GM21381 (cell line): ENCODE results near the gene PARP16.

Experiments
- ATAC-seq: cut with Tn5 transposase; IDR thresholded peaks from one replicate; pipeline ENCODE4 v1.9.1; 2021; ENCODE audit warnings: mild to moderate bottlenecking, moderate library complexity; ENCODE audit not compliant: unreplicated experiment

Gene PARP16, protein sequence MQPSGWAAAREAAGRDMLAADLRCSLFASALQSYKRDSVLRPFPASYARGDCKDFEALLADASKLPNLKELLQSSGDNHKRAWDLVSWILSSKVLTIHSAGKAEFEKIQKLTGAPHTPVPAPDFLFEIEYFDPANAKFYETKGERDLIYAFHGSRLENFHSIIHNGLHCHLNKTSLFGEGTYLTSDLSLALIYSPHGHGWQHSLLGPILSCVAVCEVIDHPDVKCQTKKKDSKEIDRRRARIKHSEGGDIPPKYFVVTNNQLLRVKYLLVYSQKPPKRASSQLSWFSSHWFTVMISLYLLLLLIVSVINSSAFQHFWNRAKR

GRCh38 chr15:65286704-65287519, at the start of gene PARP16:
Gene PARP16 (minus strand): TSS chr15:65286883. CDS start chr15:65286426, 457 bp downstream.
- ATAC-seq, result peak; percentile 90

- no peak for ATAC-seq
These were observed 48.8 kb upstream of the PARP16 start for GRCh38 chr15:65335278-65336055.

- no peak for ATAC-seq
These were observed 48.0 kb upstream of the PARP16 start for GRCh38 chr15:65334586-65335231.

DNA sequence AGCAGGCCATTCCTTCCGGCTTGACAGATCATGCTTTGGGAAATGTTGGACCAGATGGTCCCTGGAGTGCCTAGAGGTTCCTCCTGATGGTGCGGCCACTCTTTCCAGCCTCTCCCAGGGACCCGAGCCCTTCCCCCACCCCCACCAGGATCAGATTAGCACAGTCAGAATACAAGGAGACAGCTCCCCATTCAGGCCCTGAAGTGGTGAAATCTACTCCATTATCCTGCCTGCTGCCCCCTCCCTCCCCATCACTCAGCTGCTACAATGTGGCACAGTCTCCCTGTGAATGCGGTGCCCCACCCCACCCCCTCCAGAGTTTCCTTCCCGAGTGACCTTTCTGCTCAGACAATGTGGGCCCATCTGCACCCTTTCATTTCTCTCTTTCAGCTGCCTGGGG, 47.2 kb upstream of the PARP16 start:
- ATAC-seq, result no peak

DNA sequence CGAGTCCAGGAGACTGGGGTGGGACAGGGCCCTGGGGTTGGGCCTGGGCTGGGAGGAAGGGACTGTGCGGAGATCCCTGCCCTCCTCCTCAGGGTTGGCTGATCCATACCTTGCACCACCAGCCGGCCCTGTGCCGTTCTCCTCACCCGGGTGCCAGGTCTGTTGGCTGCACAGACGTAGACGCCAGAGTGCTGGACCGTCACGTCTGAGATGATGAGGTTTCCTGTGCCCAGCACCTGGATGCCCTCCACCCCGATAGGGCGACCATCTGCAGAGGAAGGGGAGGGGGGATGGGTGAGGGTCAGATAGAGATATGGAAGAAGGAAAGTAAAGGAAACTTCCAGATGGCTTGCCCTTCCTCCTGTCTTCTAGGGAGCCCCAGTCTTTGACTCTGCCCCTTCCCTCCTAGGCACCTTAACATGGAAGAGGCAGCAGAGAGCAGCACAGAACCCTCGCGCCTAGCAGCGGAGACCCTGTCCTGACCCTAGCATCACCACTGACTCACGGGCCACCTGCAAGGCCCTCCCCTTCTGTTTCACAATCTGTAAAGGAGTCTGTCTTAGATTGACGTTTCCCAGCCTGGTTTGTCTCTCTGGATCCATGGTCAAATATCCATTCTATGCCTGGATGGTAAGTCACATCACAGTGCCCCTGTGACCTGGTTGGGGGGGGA, 46.6 kb upstream of the PARP16 start:
- ATAC-seq, result no peak

DNA sequence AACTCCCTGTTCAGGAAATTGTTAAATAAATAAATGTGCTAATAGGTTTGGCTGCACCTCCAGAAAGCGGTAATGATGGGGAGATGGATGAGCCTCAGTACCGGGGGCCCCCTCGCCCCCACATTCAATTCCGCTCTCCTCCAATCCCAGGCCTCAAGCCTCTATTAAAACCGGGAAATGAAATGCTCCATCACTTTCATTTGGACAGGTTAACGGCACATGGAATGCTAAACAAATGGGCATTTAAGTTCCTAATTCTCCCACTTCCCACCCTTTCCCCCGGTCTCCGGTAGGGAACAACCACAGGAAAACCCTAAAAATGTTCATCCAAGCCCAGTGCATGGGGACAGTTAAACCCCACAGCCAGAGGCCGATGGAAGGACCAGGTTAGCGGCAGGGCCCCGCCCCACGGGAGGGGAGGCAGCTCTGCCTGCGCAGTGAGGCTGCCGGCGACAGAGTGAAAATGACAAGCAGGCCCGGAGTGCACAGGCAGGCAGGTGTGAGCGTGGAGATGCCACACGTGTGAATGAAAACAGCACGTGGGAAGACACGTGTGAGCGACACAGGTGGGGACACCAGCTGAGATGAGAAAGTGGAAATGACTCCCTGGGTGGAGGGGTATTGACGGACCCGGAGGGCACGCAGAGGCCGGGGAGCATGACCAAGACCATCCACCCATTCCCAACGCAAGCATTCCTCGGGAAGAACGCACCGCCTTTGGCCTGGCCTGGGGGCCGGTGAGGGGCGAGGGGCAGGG, 45.9 kb upstream of the PARP16 start:
- no peak for ATAC-seq

DNA sequence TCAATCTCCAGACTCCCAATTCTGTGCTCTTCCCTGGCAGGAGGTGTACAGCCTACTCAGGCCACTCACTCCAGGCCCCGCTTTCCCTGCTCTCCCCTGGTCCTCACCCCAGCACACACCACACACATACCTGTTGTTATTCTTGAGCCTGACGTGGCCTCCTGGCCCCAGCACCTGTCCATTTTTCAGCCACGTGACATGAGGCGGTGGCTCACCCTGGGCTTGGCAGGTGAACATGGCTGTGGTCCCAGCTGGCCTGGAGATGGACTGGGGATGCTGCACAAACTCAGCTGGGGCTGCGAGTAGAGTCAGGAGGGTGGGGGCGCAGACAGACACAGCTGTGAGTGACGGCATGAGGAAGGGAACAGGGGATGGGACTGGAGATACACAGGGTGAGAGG, 45.1 kb upstream of the PARP16 start:
- no peak for ATAC-seq

DNA sequence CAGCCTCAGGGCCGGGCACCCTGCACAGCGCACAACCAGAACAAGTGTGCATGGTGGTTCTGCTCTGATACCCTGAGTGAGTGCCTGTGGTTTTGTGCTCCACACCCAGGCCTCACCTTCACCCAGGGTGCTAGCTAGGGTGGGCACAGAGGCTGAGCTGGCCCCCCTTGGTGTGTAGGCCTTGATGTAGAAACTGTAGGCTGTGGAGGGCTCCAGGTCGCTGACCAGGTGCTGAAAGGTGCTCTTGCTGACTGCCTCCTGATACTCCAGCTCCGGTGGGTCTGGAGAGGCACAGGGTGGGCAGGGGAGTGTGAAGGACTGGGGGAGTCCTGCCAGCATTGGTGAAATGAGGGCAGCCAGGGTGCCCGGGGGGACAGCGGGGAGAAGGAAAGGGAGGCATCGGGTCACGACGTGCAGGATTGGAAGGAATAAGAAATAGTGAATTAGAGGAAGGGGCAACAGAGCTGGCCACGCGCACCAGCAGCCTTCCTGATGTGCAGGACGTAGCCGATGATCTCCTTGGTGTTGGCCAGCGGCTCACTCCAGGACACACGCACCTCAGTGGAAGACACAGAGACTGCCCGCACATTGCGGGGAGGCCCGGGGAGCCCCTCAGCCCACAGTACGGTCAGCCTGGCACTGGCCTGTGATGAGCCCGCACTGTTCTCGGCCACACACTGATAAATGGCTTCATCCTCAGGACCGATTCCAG, 44.4 kb upstream of the PARP16 start:
- no peak for ATAC-seq

- ATAC-seq, result no peak
These were observed 43.5 kb upstream of the PARP16 start for GRCh38 chr15:65329984-65330735.

GRCh38 chr15:65329288-65329983, 42.8 kb upstream of the PARP16 start:
- no peak for ATAC-seq

- ATAC-seq, result no peak
These were observed 42.0 kb upstream of the PARP16 start for GRCh38 chr15:65328506-65329287.

GRCh38 chr15:65327651-65328393, 41.1 kb upstream of the PARP16 start:
- no peak for ATAC-seq

GRCh38 chr15:65326818-65327217, 40.1 kb upstream of the PARP16 start:
- ATAC-seq, result no peak

DNA sequence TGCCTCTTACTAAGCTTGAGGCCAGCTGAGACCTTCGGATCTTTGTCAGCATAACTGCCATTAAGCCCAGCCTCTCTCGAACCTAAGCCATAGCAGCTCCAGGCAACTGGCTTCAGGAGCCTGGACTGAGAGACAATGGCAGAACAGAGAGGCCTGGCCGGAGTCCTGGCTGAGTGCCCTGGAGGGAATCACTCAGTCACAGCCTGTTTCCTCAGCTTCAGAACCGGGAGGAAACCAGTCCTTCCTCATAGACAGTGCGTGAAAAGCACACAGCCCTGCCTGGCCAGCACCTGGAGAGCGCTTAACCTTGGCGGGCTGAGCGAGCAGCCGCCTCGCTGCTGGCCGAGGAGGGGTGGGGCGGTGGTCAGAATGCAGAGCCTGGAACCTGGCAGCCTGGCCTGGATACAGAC, 39.4 kb upstream of the PARP16 start:
- ATAC-seq, result no peak

DNA sequence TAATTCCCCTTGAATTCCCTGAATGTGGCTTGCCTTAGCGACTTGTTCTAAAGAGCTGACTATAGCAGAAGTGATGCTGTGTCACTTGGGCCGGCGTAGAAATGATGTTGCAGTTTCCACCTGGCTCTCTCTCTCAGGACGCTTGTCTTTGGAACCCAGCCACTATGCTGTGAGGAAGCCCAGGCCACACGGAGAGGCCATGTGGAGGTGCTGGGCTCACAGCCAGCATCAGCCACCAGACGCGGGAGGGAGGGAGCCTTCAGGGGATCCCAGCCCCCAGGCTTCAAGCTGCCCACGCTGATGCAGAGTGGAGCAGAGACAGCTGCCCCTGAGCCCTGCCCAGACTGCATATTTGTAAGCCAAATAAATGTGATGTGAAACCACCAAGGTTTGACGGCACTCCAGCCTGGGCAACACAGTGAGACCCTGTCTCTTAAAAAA, 36.4 kb upstream of the PARP16 start:
- ATAC-seq, result no peak

- ATAC-seq, result peak; percentile 62
These were observed 32.2 kb upstream of the PARP16 start for GRCh38 chr15:65318870-65319356.
